SH-SY5Y (cell line): ENCODE measurements around the gene CCDC81.

Experiments
- GATA2 ChIP-seq: IDR thresholded peaks from 2 replicates; pipeline ENCODE4 v1.6.1; 2011; ENCODE audit warnings: mild to moderate bottlenecking, low read depth, low read length
- GATA3 ChIP-seq: IDR thresholded peaks from 2 replicates; pipeline ENCODE4 v1.6.1; 2011; ENCODE audit warnings: low read depth, mild to moderate bottlenecking, low read length, moderate library complexity

Gene CCDC81

DNA sequence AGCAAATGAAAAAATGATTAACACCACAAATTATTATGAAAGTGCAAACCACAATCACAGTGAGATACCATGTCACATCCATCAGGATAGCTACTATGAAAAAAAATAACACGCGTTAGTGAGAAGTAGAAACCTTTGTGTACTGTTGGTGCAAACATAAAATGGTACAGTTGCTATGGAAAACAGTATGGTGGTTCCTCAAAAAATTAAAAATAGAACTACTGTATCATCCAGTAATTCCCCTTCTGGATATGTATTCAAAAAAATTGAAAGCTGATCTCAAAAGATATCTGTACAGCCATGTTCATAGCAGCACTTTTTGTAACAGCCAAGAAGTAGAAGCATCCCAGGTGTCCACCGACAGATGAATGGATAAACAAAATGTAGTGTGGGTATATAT lies 43.4 kb downstream of the CCDC81 start:
- TF ChIP-seq GATA3 (no peak), GATA2 (no peak)

DNA sequence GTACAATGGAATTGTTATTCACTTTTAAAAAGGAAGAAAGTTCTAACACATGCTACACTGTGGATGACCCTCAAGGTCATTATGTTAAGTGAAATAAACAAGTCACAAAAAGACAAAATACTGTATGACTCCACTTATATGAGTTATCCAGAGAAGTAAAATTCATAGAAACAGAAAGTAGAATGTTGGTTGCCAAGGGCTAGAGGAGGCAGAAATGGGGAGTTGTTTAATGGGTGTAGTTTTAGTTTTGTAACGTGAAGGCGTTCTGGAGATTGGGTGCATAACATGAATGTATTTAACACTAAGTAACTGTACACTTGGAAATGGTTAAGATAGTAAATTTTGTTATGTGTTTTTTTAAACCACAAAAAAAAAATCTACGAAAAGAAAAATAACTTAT lies 43.8 kb downstream of the CCDC81 start:
- TF ChIP-seq GATA2 (no peak), GATA3 (no peak)

DNA sequence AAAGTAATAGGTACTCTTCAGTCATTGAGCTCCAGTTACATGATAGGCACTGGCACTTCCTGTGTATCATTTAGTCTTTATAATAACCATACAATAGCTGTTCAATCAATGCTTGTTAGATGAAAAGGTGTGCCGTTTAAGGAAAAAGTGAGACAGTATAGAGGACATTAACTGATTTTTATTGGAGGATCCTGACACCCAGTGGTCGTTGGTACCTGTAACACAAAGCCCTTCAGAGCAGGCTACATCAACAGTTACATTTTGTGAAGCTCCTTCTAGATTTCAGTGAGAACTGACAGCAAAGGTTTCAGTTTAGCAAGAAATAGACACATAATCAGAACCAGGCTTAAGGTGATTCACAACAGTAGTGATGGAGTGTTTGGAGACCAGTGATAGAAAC lies 44.2 kb downstream of the CCDC81 start:
- TF ChIP-seq GATA2: no peak
- TF ChIP-seq GATA3: no peak

DNA sequence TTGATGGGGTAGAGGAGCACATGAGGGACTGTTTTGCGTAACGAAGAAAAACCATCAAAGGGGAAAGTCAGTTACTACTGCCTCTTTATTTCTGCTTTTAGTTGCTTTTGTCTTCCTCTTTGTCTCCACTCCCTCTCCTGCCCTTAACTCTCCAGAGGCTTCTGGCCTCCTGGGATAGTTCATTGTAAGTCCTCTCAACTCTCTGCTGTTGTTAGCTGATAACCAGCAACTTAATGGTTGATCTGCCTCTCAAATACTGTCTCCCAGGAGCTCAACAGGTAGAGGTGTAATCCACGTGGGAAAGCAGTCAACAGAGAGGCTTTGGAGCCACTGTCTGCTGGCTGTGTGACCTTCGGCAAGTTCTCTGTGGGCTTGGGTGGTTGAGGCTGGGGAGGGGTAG lies 47.3 kb downstream of the CCDC81 start:
- no peak for TF ChIP-seq GATA2
- no peak for TF ChIP-seq GATA3

DNA sequence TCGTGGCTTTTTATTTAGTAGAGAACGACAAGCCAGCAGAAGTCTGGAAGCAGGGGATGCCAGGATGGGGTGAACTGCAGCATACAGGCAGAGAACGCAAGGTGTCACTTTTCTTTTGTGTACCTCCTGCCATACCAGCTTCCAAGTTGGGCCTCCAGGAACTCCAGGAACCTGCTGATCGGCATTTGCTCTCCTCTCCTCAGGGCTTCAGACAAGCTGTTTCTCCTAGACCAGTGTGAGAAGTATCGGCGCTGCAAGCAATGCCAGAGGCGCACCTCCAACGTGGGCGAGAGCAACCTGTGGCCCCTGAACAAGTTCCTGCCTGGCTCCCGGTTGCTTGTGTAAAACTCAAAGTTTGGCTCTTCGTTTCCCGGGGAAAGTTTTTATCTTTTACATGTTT lies 47.7 kb downstream of the CCDC81 start:
- TF ChIP-seq GATA3 (no peak), GATA2 (no peak)

DNA sequence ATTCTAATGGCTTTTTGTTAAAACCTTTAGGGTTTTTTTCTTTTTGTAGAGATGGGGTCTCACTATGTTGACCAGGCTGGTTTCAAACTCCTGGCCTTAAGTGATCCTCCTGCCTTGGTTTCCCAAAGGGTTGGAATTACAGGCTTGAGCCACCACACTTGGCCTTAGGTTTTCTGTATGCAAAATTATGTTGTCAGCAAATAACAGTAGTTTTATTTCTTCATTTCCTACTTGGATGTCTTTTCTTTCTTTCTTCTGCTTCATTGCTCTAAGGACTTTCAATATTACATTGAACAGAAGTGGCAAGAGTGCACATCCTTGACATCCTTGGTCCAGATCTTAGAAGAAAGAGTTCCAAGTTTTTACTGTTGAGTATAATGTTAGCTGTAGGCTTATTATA lies 52.8 kb downstream of the CCDC81 start:
- no peak for TF ChIP-seq GATA2
- no peak for TF ChIP-seq GATA3

DNA sequence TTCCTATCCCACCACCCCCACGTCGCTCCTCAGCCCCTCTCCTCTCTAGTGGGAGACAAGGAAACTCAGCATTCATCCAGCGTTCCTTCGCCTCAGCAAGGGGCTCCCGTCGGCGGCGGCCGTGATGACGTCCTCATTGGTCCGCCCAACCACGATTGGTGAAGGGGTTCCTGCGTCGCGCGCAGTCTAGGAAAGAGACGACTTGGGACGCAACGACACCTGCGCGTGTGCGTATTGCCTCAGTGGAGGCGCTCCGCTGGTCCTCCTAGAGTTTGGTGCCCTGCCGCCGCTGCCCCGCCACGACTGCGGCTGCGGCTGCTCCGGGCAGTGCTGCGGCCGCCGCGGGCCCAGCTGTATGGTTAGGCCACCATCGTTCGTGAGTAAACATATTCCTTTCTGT lies 56.6 kb downstream of the CCDC81 start:
- TF ChIP-seq GATA2 (no peak), GATA3 (no peak)

DNA sequence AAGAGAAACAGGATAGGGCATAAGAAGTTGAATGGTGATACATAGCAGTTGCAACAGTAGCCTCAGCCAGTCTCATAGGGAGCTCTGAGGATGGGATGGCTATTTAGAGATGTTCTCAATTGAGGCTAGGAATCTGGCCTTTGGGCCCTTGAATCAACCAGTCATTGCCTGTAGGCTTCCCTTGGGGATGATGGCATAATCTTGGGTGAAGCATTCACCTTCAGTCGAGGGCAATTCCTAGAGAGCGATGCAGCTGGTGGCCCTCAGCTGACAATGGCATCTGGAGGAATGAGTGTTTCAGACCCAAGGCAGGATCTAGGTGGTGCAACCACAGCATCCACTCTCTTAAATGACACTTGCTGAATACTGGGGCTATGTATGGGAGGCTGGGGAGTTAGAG lies 61.0 kb downstream of the CCDC81 start:
- TF ChIP-seq GATA2: no peak
- no peak for TF ChIP-seq GATA3

DNA sequence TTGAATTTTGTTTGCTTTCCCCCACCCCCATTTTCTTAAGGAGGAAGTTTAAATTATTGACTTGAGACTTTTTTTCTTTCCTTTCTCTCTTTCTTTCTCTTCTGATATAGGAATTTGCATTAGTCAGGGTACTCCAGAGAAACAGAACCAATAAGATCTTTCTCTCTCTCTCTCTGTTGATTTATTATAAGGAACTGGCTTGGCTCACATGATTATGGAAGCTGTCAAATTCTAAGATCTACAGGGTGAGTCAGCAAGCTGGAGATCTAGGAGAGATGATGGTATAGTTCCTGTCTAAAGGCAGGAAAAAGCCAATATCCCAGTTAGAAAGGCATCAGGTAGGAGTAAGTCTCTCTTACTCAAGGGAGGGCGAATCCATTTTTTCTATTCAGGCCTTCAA lies 64.0 kb downstream of the CCDC81 start:
- TF ChIP-seq GATA2: no peak
- no peak for TF ChIP-seq GATA3

DNA sequence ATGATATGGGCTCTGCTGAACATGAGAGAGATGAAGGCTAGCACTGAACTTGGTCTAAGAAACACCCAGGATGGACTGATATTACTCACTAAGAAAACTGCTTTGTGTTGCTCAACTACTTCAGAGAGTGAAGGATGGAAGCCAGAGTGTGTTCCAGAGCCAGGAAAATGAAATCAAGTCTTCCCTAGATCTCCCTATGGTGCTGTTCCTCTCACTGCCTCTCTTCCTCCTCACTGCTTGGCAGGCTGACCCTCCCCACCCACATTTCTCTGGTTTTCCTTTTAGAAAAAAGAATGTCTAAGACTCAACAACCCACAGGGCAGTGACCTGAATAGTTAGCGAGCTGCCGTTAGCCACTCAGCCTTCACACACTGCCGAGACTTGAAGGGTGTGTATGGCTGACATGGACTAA lies 65.6 kb downstream of the CCDC81 start:
- TF ChIP-seq GATA2: no peak
- TF ChIP-seq GATA3: no peak

DNA sequence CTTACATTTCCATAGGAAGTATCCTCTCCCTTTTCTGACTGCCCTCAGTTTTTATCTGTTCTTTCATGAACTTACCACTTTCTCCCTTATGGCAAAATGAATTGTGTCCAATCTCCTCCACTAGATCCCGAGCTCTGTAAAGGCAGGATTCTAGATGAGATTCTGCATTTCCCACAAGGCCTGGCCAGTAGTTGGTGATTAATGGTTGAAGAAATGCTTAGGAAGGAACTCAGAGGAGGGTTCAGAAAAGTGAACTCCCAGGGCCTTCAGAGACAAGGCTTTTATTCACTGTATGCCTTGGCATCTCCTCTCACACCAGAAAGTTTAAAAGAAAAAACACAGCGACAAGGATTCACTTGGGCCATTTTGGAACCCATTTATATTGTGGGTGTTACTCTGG lies 66.2 kb downstream of the CCDC81 start:
- TF ChIP-seq GATA2 (no peak), GATA3 (no peak)

DNA sequence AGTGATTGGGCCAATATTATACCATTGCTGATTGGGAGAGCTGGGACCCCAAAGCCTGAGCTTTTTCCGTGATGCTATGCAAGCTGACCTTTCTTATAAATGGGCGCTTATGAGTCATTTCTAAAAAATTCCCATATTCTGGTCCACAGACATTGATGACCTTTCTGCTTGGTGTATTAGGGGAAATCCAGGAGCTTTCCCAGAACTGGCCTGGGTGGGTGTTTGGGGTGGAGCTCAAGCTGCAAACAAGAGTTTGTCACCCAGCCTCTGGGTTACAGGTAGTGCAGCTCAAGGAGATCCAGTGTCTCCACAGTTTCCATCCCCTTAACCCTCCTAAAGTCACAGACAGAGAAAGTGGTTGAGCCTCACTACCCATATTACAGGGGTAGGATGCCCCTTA lies 67.7 kb downstream of the CCDC81 start:
- TF ChIP-seq GATA2 (no peak), GATA3 (no peak)

DNA sequence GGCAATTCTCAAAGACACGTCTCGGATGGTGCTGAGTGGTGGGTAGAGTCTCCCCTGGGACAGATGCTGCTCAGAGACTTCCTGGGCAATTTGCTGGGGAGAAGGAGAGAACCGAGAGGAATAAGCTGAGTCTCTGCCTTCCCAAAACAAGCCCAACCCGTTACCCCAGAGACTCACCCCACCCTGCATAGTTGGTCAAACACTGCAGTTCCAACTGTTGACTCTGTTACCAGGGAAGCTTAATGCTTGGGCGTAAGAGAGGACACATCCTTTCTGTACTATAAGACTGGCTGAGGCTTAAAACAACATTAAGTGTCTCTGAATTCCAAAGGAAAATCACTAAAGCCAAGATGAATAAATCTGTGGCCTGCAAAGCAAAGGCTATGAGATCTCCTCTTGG lies 68.1 kb downstream of the CCDC81 start:
- no peak for TF ChIP-seq GATA3
- TF ChIP-seq GATA2: no peak

DNA sequence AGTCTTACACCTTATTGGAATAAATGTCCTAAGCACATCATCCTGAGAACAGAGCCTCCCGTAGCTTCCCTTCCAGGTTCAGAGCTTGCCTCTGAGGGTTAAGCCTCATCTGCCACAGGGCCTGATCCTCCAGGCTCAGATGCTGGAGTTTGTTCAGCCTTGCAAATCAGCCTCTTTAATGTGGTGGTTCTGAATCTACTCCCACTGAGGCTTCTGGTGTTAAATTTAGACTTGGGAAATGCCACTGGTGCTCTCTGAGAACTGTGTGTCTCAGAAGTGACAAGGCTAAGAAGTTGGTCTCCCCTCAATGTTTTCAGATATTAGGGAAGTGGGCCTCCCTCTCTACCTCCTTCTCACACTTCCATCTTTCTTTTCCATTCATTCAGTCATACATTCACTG lies 68.7 kb downstream of the CCDC81 start:
- no peak for TF ChIP-seq GATA3
- no peak for TF ChIP-seq GATA2

DNA sequence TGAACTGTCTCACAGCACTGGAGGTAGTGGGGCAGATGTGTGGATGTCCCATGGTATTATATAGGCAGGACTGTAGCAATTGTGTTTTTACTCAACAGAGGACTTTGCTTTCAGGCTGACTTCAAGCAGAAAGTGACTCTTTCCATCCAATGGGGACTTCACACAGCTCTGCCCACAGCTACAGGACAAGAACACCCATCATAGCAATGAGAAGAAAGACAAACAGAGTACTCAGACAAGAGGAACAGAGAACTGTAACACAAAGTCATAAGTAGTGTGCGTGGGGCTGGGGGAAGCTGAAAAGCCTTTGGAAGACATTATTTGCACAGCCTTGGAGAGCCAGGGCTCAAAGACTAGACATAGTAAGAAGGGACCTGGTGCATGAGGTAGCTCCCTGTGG lies 70.3 kb downstream of the CCDC81 start:
- TF ChIP-seq GATA3 (no peak), GATA2 (no peak)

DNA sequence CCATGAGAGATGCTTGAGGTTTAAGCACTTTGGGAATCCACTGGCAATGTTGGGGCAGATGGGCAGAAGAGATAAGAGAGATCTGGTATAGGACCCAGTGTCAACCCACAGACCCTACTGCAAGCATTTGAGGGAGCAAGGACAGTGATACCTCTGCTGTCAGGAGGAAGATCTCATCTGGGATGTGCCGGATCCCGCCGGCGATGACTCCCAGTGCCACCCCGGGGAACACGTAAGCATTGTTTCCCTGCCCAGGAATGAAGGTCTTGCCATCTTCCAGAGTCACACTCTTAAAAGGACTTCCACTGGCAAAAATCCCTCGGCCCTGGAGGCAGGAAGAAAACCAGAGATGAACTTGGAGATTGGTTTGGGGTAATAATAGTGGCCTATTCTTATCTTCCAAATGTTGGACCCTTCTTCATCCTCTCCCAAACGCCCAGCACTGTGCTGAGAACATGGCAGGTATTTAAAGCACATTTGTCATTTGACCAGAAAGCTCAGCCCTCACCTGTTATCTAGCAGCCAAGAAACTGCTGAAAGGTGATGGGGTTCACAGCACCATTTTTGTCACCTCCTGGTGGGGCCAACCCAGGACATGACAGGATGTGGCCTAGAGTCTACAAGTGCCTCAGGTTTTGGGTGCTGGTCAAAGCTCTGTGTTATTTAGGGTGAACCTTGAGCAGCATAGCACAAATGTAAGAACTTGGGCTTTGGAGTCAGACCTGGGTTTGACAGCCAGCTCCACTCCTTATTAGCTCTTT lies 71.7 kb downstream of the CCDC81 start:
- TF ChIP-seq GATA3: no peak
- no peak for TF ChIP-seq GATA2
